Mucosa of descending colon (tissue), 3 donors: ENCODE measurements around the gene CENPA. TPM values are rescaled to one million over a fixed set of nuclear protein-coding genes. Genes with fewer than 3 reads are reported as not detected.

Source experiments
- ATAC-seq: fragments of 200-7000 bp; cut with Tn5 transposase; one replicate; pipeline ENCODE4 v1.9.1; 2020; ENCODE audit warnings: mild to moderate bottlenecking, moderate library complexity
- DNase-seq, 3 donors: peaks; one replicate each; pipeline ENCODE4 v3.0.0-alpha.2; 2020
- H3K36me3 ChIP-seq: fragments of 200-600 bp; one replicate; pipeline ENCODE4 v1.8.0; 2021; ENCODE audit warnings: low read depth, mild to moderate bottlenecking
- H3K4me1 ChIP-seq: fragments of 200-600 bp; one replicate; pipeline ENCODE4 v1.8.0; 2021; ENCODE audit warnings: low read depth, mild to moderate bottlenecking
- H3K4me3 ChIP-seq: fragments of 200-600 bp; one replicate; pipeline ENCODE4 v1.8.0; 2021; ENCODE audit warnings: mild to moderate bottlenecking
- H3K9me3 ChIP-seq: fragments of 200-600 bp; one replicate; pipeline ENCODE4 v1.8.0; 2021; ENCODE audit warnings: mild to moderate bottlenecking
- CTCF ChIP-seq: fragments of 200-600 bp; IDR thresholded peaks from one replicate; pipeline ENCODE4 v1.8.0; 2022; ENCODE audit warnings: antibody characterized with exemption, mild to moderate bottlenecking
- intact Hi-C, 2 donors: fragments of 100-400 bp; cut with DNase I in 1 of 2; cut with micrococcal nuclease in 1 of 2; formaldehyde crosslinking; loops; one replicate each; pipeline versions ENCODE4 v1.11.0 to v1.11.1; 2022; cut with DNase I, micrococcal nuclease
- total RNA-seq, 3 donors: library from RNA; stranded (reverse); fragmentation: NEBNext Ultra II Directional in 2 of 3; extraction: Animal tissue kit (Norgen Biotek cat#: 25700) in 2 of 3; gene quantifications; one replicate each; pipeline versions ENCODE4 v1.2.1 to v1.2.4, GENCODE V29; 2021 to 2023
- donor health status: DM: no; HTN: no; CAD: no; lungs with moderate emphysema.
- donor health status: DM: no; HTN: no; CAD: no.
- donor health status: DM: no; HTN: yes; CAD: no.

Gene CENPA
- total RNA-seq, 3 donors from 2014 or later, result 1.0 to 10.1 (median 1.7) TPM

DNA sequence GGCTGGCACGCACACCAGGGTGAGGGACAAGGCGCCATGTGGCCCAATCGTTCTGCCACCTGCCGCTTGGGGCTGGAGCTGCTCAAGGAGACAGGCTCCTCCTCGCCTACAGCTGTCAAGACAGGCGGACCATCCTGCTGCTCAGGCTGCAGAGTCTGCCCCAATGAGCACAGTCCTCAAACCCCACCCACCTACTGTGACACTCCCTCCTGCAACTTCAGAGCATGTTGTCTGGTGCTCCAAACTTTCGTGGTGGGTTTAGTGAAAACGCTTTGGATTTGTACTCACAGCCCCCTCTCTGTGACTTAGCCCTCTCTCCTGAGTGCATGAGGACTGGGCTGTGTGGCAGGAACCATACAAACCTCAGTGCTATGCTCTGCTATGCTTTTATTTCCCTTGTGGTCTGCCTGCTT lies 45.0 kb upstream of the CENPA start:
- TF ChIP-seq CTCF, result no peak
- Histone ChIP-seq H3K4me1 (no peaks in the 10 kb centered on the region), H3K36me3 (no peaks in the 10 kb centered on the region), H3K4me3 (no peak overlapping the region), H3K9me3 (no peaks in the 10 kb centered on the region)
- intact Hi-C loops, result no loop called here
- no peak for DNase-seq
- ATAC-seq, result peak; percentile 46

GRCh38 chr2:26742048-26742770 lies 43.6 kb upstream of the CENPA start:
- Histone ChIP-seq H3K4me3 (no peak overlapping the region), H3K4me1 (no peaks in the 10 kb centered on the region), H3K36me3 (no peaks in the 10 kb centered on the region), H3K9me3 (no peaks in the 10 kb centered on the region)
- no peak for TF ChIP-seq CTCF
- DNase-seq (no peak), ATAC-seq (no peak)
- intact Hi-C loops, result no loop called here

DNA sequence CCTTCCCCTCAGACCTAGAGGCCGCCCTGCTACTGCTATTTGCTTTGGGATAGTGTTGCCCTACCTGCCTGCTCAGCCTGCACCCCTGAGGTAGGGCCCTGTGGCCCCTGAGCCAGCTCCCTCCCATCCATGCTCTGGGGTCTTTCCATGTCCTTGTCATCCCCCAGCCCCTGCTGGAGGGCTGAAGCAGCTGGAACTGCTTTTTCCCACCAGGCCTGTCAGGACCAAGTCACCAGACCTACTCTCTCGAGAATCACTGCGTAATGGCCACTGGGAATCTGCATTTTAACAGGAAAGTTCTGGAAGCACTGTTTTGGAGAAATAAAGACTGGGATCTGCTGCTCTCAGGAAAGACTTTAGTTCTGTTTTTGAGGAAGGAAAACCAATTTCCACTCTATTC lies 42.0 kb upstream of the CENPA start:
- no peaks in the 10 kb centered on the region for H3K4me1 ChIP-seq
- TF ChIP-seq CTCF, result no peak
- H3K4me3 ChIP-seq, result no peak overlapping the region
- intact Hi-C loops, result loop anchor here (2.0 kb wide), 1 partner anchor 137 kb away; no protein-coding TSS in a partner anchor
- ATAC-seq, result no peak
- H3K36me3 ChIP-seq, result no peaks in the 10 kb centered on the region
- DNase-seq, result no peak
- no peaks in the 10 kb centered on the region for H3K9me3 ChIP-seq

DNA sequence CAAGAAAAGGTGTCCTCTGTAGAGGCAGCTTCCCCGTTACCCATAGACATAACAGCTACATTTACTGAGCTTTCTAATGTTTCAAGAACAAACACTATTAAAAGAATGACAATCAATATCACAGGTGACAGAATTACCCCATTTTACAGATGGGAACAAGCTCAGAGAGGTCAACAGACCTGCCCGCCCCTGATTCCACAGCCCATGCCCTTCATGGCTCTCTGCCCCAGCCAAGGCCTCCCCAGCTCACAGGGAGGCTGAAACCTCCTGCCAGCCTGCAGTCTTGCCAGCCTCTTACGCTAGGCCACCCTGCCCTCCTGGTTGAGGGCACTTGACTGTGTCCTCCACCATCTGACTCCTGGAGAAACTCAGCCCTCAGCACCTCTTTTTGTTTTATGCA lies 40.9 kb upstream of the CENPA start:
- Histone ChIP-seq H3K36me3 (no peaks in the 10 kb centered on the region), H3K4me3 (no peak overlapping the region), H3K9me3 (no peaks in the 10 kb centered on the region), H3K4me1 (no peaks in the 10 kb centered on the region)
- no peak for TF ChIP-seq CTCF
- intact Hi-C loops, result loop anchor here (2.0 kb wide), 1 partner anchor 138 kb away; no protein-coding TSS in a partner anchor
- no peak for ATAC-seq
- no peak for DNase-seq

DNA sequence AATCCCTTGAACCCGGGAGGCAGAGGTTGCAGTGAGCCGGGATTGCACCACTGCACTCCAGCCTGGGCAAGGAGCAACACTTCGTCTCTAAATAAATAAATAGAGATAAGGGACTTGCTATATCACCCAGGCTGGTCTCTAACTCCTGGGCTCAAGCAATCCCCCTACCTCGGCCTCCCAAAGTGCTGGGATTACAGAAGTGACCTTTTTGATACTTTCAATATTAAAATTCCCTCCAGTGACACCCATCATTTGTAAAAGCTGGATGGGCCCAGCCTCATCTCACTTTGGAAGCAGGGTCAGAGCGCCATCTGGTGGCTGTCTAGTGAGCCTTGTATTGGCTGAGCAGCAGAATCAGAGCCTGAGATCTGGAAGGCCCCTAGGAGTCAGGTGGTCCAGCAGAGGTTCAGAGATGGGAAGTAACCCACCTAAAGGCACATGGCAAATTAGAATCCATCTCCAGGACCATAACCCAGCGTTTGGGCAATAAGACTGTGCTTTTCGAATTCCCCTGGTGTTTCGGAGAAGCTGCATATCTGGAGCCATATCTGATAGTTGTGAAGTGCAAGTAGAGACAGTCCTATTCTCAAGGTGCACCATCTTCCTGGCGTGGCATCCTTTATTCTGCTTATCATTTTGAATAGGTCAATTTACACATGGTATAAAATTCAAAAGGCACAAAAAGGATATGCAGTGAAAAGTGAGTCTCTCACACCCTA lies 40.1 kb upstream of the CENPA start:
- no peak overlapping the region for H3K4me3 ChIP-seq
- no peaks in the 10 kb centered on the region for H3K9me3 ChIP-seq
- intact Hi-C loops, result loop anchor here (2.0 kb wide), 1 partner anchor 139 kb away; no protein-coding TSS in a partner anchor
- peak; percentile 85 for ATAC-seq
- peak in 2 of 3 donors; percentile 86 to 91 for DNase-seq
- peak; percentile 86 for TF ChIP-seq CTCF
- no peaks in the 10 kb centered on the region for H3K4me1 ChIP-seq
- H3K36me3 ChIP-seq, result no peaks in the 10 kb centered on the region
